Activated B cell treated with CpG ODN at 0.5 μM for 24 hours (primary cell): ENCODE data around the gene PRR18. TPM values are rescaled to one million over a fixed set of nuclear protein-coding genes. Genes with fewer than 3 reads are reported as not detected.

Experiments
- ATAC-seq: fragments of 200-7000 bp; cut with Tn5 transposase; one replicate; pipeline ENCODE4 v1.10.0; 2021; ENCODE audit warnings: low read depth, mild to moderate bottlenecking, moderate library complexity
- CTCF ChIA-PET: fragments of 350-600 bp; sonication (Branson Sonifier 250); formaldehyde crosslinking; loops from one replicate; lab custom pipeline; 2021; ENCODE audit warnings: antibody characterized with exemption; lab: Charles Lee
- POLR2A ChIA-PET: fragments of 350-600 bp; sonication (Branson Sonifier 250); formaldehyde crosslinking; loops from one replicate; lab custom pipeline; 2021; ENCODE audit warnings: antibody characterized with exemption; lab: Charles Lee
- DNase-seq: peaks from one replicate; pipeline ENCODE4 v3.0.0; 2022
- H3K27ac Mint-ChIP-seq: one replicate; pipeline ENCODE4 v1.8.0; 2020; ENCODE audit warnings: mixed read lengths
- H3K27me3 Mint-ChIP-seq: one replicate; pipeline ENCODE4 v1.8.0; 2021; ENCODE audit warnings: mixed read lengths
- H3K36me3 Mint-ChIP-seq: one replicate; pipeline ENCODE4 v1.8.0; 2021; ENCODE audit warnings: low read depth, mixed read lengths
- H3K4me1 Mint-ChIP-seq: one replicate; pipeline ENCODE4 v1.8.0; 2021; ENCODE audit warnings: mixed read lengths
- H3K4me3 Mint-ChIP-seq: one replicate; pipeline ENCODE4 v1.8.0; 2020; ENCODE audit warnings: mild to moderate bottlenecking, mixed read lengths
- H3K9me3 Mint-ChIP-seq: one replicate; pipeline ENCODE4 v1.8.0; 2020; ENCODE audit warnings: mixed read lengths
- CTCF ChIP-seq: fragments of 200-600 bp; IDR thresholded peaks from one replicate; pipeline ENCODE4 v1.8.0; 2022; ENCODE audit warnings: antibody characterized with exemption, mild to moderate bottlenecking
- intact Hi-C: fragments of 100-400 bp; cut with micrococcal nuclease; formaldehyde crosslinking; loops from one replicate; pipeline ENCODE4 v1.15.1; 2024
- total RNA-seq: library from RNA; stranded (reverse); gene quantifications from 2 replicates; pipeline ENCODE4 v1.2.3, GENCODE V29; 2022

PRR18 gene
- total RNA-seq, 1 donor from 2014 or later: not detected

GRCh38 chr6:166333172-166333995 lies 25.2 kb upstream of the PRR18 start:
- ChIA-PET CTCF (interaction anchor here (1.0 to 2.8 kb wide), 2 partner anchors 10 to 48 kb away, joined by 3 to 7 read pairs; no protein-coding TSS in a partner anchor), POLR2A (interaction anchor here (1.4 kb wide), 1 partner anchor 9 kb away, joined by 11 read pairs; the partner anchor contains the start of gene SFT2D1)
- no peak for DNase-seq
- no peaks in the 10 kb centered on the region for H3K27me3 Mint-ChIP-seq
- ATAC-seq: peak; percentile 64
- peak overlapping the region; percentile 70 for H3K27ac Mint-ChIP-seq
- peaks cover 11% of the 10 kb centered on the region for H3K4me1 Mint-ChIP-seq
- no peaks in the 10 kb centered on the region for H3K9me3 Mint-ChIP-seq
- peaks cover 35% of the 10 kb centered on the region for H3K36me3 Mint-ChIP-seq
- no peak for TF ChIP-seq CTCF
- peak overlapping the region; percentile 42 for H3K4me3 Mint-ChIP-seq
- intact Hi-C loops: loop anchor here (1.0 kb wide), 1 partner anchor 8 kb away; no protein-coding TSS in a partner anchor

GRCh38 chr6:166331503-166332415 lies 23.6 kb upstream of the PRR18 start:
- peaks cover 11% of the 10 kb centered on the region for H3K4me1 Mint-ChIP-seq
- intact Hi-C loops: no loop called here
- DNase-seq (no peak), ATAC-seq (no peak)
- no peaks in the 10 kb centered on the region for H3K27me3 Mint-ChIP-seq
- no peak overlapping the region for H3K4me3 Mint-ChIP-seq
- ChIA-PET CTCF (no interaction called here), POLR2A (no interaction called here)
- TF ChIP-seq CTCF: no peak
- no peaks in the 10 kb centered on the region for H3K9me3 Mint-ChIP-seq
- peaks cover 46% of the 10 kb centered on the region for H3K36me3 Mint-ChIP-seq
- no peak overlapping the region for H3K27ac Mint-ChIP-seq

DNA sequence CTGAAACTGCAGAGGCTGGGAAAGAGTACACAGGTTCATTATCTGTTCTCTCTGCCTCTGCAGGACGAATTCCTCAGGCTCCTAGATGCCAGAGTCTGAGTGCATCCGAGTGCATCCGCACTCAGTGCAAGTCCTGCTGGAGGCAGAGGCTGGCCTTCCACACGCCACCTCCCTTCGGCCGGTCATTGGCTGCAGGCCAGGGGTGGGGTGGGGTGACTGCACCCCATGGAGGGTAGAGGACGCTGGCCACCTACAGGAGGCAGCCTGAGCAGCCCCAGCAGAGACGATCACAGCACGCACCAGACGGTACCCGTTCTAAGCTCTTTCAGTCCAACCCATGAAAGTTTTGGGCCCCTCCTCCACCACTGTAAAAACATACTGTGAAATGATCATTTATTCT lies 22.4 kb upstream of the PRR18 start:
- ChIA-PET POLR2A (no interaction called here), CTCF (no interaction called here)
- no peaks in the 10 kb centered on the region for H3K9me3 Mint-ChIP-seq
- H3K4me3 Mint-ChIP-seq: no peak overlapping the region
- TF ChIP-seq CTCF: no peak
- intact Hi-C loops: no loop called here
- no peak overlapping the region for H3K27ac Mint-ChIP-seq
- no peaks in the 10 kb centered on the region for H3K27me3 Mint-ChIP-seq
- ATAC-seq (no peak), DNase-seq (no peak)
- peaks cover 55% of the 10 kb centered on the region for H3K36me3 Mint-ChIP-seq
- H3K4me1 Mint-ChIP-seq: peaks cover 15% of the 10 kb centered on the region

DNA sequence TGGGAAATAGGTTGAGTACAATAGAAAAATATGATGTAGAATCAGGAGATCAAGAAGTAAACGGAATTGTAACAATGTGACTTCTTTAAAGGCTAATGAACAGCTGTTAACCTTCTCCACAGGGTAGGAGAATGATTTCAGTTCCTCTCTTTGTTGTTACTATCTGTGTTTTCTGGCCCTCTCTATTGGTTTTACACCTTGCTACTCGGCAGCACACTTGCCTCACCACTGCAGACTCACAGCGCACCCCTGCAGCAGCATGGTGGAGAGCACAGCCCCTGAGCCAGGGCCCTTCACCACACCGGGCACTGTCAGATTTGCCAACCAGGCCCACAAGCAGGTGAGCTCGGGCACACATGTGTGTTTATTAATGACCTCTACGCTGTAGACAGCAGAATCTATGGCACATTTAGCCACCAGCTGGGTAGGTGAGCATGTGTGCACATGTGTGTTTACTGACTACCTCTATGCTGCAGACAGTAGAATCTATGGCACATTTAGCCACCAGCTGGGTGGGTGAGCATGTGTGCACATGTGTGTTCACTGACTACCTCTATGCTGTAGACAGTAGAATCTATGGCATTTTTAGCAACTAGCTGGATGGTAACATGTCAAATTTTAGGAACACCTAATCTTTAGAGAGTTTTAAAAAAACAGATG lies 17.3 kb upstream of the PRR18 start:
- no peak overlapping the region for H3K27ac Mint-ChIP-seq
- H3K4me1 Mint-ChIP-seq: peaks cover 15% of the 10 kb centered on the region
- ChIA-PET POLR2A (interaction anchor here (1.1 kb wide), 1 partner anchor 17 kb away, joined by 3 read pairs; the partner anchor contains the start of gene SFT2D1), CTCF (interaction anchor here (0.8 to 1.0 kb wide), 2 partner anchors 12 to 75 kb away, joined by 3 to 4 read pairs; no protein-coding TSS in a partner anchor)
- no peaks in the 10 kb centered on the region for H3K27me3 Mint-ChIP-seq
- H3K9me3 Mint-ChIP-seq: no peaks in the 10 kb centered on the region
- intact Hi-C loops: loop anchor here (2.0 kb wide), 1 partner anchor 13 kb away; no protein-coding TSS in a partner anchor
- TF ChIP-seq CTCF: no peak
- no peak overlapping the region for H3K4me3 Mint-ChIP-seq
- peaks cover 76% of the 10 kb centered on the region for H3K36me3 Mint-ChIP-seq
- peak; percentile 25 for ATAC-seq
- DNase-seq: no peak
